Erythroblast (primary cell): Measurements from ENCODE around the gene PDZRN4.

Experiments
- GATA1 ChIP-seq: IDR thresholded peaks from 2 replicates; pipeline ENCODE4 v1.6.1; 2011; ENCODE audit warnings: low read depth, mild to moderate bottlenecking, control low read depth, low read length, moderate library complexity
- POLR2A ChIP-seq: IDR thresholded peaks from 2 replicates; pipeline ENCODE4 v1.6.1; 2011; ENCODE audit warnings: mild to moderate bottlenecking, low read length

DNA sequence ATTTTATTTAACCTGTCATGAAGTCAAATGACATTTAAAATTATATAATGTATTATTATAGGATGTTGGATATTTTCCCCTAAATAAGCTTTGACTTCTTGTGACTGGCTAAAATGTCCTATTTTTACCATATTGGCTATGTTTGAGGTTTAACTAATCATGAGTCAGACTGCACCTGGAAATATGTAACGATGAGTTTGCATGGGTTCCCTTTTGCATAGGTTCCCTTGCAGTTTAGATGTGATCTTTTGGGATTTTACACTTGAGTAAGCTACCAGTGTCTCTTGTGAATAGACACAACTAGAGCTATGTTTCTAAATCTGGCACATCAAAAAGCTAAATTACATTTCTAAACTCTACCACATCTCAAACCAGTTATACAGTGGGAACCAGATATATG is 5.2 kb downstream of the PDZRN4 start:
- TF ChIP-seq POLR2A (no peak), GATA1 (no peak)
